HS-27A (cell line): ENCODE data around the gene CRIP2.

Experiments
- DNase-seq: peaks from one replicate; pipeline ENCODE4 v3.0.0-alpha.2; 2012; ENCODE audit warnings: low read depth, missing footprints

The CRIP2 gene

GRCh38 chr14:105527826-105528585 is 53.4 kb downstream of the CRIP2 start:
- DNase-seq = peak; percentile 17

DNA sequence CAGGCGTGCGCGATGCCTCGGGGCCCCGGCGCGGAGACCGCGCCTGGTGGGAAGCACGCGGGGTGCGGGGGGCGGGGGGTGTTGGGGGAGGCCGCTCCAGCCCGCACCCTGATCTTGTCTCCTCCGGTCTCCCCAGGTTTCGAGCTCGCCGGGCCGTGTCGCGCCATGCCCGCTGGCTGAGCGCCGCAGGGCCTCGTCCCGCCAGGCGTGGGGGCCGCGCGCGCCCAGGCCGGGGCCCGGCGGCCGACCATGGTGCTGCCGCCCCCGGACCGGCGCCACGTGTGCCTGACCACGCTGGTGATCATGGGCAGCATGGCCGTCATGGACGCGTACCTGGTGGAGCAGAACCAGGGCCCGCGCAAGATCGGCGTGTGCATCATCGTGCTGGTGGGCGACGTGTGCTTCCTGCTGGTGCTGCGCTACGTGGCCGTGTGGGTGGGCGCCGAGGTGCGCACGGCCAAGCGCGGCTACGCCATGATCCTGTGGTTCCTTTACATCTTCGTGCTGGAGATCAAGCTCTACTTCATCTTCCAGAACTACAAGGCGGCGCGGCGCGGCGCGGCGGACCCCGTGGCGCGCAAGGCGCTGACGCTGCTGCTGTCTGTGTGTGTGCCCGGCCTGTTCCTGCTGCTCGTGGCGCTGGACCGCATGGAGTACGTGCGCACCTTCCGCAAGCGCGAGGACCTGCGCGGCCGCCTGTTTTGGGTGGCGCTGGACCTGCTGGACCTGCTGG is 54.1 kb downstream of the CRIP2 start:
- DNase-seq = no peak

DNA sequence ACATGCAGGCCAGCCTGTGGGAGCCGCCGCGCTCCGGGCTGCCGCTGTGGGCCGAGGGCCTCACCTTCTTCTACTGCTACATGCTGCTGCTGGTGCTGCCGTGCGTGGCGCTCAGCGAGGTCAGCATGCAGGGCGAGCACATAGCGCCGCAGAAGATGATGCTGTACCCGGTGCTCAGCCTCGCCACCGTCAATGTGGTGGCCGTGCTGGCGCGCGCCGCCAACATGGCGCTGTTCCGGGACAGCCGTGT is 54.6 kb downstream of the CRIP2 start:
- DNase-seq = no peak
